HG02884 (cell line): ENCODE results near the gene MINAR1.
"Not testable (repeated sequence)": the region's sequence is repeated elsewhere in the genome, so short reads cannot be mapped to it uniquely, and the experiment has no call there.

ENCODE experiments used
- ATAC-seq: cut with Tn5 transposase; IDR thresholded peaks from one replicate; pipeline ENCODE4 v1.9.1; 2021; ENCODE audit warnings: mild to moderate bottlenecking, moderate library complexity; ENCODE audit not compliant: unreplicated experiment

MINAR1 gene, protein sequence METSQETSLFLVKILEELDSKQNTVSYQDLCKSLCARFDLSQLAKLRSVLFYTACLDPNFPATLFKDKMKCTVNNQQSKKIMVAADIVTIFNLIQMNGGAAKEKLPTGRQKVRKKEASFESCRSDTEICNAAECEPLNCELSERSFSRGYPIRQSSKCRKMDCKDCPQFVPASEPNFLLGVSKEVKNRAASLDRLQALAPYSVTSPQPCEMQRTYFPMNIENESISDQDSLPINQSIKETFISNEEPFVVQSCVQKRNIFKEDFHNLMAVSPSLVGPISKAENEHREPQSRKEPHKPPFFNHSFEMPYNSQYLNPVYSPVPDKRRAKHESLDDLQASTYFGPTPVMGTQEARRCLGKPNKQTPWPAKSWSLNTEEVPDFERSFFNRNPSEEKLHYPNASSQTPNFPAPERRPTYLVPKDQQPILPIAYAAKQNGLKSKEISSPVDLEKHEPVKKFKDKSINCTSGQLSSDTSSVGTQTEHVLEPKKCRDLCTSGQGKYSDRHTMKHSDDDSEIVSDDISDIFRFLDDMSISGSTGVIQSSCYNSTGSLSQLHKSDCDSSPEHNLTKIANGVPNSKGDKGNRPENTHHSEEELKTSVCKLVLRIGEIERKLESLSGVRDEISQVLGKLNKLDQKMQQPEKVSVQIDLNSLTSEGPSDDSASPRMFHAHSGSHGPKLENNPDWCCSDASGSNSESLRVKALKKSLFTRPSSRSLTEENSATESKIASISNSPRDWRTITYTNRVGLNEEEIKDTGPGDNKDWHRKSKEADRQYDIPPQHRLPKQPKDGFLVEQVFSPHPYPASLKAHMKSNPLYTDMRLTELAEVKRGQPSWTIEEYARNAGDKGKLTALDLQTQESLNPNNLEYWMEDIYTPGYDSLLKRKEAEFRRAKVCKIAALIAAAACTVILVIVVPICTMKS

DNA sequence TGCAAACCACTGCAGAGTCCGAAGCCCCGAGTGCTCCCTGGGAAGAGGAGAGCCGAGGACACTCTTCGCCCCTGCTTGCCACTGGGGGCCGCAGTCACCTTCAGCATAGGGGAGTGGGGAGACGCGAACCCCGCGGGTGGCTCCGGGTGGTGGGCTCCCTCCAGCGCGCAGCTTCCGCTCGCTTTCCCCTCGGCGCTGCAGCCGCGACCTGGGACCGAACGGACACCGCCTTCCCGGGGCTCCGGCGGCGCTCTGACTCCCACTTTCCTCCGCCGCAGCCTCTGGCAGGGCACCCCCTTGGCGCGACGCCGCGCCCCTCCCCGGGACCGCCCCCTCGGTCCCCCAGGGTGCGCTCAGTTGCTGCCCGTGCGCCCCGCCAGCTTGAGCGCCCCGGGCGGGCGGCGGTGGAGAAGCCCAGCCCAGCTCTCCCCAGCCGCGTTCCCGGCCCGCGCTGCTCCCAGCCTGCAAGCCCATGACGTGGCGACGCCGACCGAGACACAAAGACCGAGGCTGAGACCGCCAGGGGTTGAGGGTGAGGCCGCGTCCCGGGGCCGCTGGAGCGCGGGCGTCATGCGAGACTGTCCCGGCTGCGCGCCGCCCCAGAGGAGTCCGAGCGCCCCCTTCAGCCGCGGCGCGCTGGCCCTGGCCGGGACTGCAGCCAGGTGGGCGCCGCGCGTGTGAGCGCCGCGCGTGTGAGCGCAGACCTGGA lies at the start of gene MINAR1:
TSS of gene MINAR1 (plus strand) at position 701 of the 709 bp plus-strand sequence. CDS start 23,812 bp downstream, outside the sequence.
- no peak for ATAC-seq

DNA sequence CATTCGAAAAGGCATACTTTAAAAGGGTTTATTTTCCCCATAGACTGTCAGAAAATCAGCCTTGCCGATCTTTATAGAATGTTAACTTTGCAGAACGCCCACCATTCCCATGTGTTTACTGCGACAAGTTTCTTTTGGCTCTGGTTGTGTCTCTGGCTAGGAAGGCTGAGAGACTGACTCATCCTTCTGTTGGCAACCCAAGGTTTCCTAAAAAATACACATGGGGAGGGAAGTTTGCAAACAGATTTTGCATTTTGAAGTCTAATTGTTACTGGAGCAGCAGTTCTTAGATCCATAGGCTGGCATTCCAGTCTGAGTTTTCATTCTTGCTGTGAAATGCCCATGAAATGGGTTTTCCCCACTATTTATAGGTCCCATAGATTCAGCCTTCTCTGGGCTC lies 37.9 kb upstream of the MINAR1 start:
- ATAC-seq = no peak

DNA sequence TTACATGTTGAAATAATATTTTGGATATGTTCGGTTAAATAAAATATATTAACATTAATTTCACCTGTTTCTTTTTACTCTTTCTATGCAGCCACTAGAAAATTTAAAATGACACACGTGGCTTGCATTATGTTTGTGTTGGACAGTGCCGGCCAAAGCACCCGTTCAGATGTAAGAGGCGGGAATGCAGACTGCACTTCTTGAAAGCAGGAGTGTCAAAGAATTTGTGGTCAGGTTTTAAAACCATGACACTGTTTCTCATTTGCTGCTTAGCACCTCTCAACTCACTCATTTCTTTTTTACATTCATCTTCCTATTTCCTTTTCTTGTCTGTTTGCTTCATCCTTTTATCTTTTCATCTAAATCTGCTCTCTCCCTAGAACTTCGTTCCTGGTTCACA lies 35.3 kb upstream of the MINAR1 start:
- ATAC-seq = no peak

DNA sequence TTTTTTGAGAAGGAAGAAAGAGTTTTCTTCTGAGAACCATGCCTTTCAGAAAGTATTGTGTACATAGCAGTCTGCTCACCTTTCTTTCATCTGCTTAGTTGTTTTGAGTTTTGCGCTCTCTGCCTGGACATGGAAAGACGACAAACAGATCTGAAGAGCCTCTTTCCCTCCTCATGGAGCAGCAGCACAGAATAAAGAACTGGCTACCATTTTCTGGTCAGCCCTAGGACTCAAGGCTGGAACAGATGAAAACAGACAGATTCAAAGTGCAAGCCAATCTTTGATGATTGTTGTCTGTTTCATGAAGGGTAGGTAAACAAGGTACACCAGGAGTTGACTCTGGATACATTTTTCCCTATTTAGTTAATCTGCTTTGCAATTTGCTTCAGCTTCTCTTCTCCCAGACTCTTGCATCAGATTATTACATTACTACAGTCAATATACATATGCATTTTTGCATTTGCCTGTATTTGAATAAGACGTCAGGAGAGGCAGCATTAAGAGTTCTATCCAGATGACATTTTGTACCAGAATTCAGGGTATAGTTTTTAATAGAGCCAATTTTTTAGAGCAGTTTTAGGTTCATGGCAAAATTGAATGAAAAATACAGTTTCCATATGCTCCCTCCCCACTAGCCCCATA lies 34.7 kb upstream of the MINAR1 start:
- no peak for ATAC-seq

DNA sequence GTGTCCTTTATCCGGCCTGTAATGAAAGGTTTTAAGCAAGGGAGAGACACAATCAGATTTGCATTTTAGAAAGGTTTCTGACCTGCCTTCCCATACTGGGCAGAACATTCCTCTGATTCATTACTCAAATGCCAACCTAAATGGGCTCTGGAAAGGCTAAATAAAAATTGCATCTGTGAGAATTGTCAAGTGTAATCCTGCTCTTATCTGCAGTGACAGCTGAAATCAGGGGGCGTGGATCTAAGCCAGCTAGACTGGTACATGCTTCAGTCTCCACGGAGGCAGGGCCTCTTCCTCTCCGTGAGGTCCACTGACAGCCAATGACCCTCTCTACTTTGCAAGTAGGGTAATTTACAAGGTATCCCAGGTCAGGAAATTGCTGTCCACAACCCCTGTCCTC lies 32.5 kb upstream of the MINAR1 start:
- ATAC-seq = no peak

DNA sequence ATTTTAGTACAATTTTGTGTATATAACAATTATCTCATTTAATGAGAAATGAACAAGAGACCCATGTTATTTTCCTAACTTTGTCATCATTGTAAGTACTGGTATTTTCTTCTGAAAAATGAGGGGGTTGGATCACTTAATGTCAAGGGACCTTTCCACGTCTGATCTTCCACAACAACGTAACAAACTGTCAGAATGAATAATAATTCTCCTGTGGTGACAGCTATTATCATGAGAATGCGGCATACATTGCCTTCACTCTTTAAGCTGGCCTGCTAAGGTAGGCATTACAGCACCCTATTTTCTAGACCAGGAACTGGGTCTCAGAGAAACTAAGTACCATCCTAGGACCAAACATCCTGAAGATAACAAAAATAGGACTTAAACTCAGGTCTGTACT lies 31.5 kb upstream of the MINAR1 start:
- no peak for ATAC-seq

DNA sequence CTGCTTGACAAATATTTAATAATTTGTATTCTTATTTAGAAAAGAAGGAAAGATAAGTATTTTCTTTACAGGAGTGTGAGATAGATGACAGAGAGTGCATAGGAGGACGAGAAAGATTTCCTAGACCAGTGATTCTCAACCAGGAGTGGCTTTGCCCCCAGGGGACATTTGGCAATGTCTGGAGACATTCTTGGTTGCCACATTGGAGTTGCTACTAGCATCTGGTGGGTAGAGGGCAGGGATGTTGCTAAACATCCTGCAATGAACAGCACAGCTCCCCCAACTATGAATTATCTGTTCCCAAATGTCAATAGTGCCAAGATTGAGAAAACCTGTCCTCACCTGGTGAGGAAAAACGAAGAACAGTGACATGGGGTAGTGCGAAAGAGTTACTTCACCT lies 30.8 kb upstream of the MINAR1 start:
- ATAC-seq = no peak

DNA sequence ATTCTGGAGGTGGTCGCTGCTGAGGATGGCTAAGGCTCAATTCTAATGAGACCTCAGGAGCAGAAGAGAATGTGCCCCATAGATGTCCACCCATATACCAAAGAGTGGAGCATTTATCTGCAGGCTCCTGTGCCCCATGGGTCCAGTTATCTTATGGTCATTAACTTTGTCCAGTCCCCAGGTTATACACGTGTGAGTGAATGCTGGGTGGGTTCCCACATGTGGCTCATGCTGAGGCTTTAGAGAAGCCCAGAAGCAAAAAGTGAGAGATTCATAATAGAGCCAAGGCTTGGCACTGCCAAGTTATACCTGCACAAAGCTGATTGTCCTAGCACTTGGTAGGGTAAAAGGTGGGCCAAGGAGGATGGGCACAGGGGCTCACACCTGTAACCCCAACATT lies 30.0 kb upstream of the MINAR1 start:
- ATAC-seq = no peak

DNA sequence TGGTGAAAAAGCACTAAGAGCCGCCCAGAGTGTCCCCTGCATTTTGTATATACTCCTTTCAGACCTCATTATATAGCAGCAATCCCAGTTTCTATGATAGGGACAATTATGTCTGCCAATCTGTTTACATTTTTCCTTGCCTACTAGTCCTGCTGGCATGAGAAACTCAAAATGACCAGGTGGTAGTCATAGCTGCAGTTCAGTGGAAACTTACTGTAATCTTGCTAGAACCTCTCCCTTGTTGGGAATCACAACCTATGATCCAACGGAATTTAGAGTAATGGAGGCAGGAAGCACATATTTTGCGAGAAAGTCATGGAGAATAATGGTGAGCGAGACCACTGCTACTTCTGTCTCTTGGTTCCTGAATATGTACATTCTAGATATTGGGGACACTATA lies 28.6 kb upstream of the MINAR1 start:
- ATAC-seq = no peak

DNA sequence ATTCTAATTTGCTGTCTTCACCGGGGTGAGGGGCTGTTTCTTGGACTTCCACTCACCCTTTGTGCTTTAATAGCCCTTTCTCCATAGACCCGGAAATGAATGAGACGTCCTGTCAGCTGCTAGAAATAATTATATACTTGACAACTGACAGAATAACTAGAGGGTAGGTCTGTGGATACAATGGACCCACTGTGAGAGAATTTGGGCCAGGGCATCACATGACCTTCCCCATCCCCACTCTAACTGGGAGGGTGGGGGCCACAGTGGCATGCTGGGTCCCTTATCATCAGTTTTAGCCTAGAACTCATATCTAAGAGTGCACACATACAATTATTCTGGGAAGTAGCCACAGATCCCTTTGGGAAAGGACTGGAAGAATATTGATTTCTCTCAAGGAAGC lies 25.9 kb upstream of the MINAR1 start:
- ATAC-seq = no peak

DNA sequence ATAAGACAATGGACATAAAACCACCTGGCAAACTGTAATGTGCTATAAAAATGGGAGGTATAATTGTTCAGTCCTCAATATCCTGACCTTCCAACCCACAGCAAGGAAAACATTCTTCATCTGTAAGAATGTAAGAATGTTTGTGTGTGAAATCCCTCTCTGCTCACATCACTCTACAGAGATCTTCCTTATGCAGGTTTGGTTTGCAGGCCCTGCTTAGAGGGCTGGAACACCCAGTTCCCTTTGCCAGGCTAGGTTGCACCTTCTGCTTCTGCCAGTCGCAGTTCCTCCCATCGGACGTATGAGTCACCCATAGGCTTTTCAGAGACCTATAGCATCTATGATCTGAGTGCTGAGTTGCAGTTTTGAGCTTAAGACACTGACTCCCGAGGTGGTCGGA lies 24.1 kb upstream of the MINAR1 start:
- no peak for ATAC-seq

DNA sequence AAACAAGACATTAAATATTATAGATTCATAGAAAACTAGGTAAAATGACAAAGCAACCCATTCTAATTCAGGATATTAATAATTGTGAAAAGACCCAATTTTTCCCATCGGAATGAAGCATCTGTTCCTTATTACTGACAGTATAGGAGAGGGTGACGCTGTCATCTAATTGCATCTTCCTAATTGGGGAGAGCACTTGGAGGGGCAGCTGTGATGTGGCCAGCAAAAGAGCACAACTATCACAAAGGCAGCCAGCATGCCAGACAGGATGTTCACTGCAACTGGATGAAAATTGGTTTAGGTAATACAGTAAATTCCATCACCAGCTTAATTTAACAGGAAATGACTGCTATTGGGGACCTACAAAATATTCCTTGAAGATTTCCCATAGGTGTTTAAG lies 21.9 kb upstream of the MINAR1 start:
- ATAC-seq = no peak

DNA sequence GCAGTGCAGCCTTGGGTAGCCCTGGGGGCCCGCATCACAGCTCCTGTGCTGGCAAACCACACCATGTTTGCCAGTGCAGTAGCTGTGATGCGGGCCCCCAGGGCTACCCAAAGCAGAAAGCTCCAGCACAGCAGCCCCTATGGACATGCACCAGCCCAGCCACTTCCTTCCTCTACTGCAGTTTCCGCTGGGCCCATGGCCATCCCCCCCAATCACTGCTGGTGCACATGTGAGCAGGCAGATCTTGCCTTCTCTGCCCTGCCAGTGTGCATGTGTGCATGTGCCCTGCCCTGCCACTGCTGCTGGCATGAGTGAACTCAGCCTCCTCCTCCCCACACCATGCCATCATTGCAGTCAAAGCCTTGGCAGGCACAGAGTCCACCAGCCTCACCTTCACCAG lies 20.1 kb upstream of the MINAR1 start:
- ATAC-seq = no peak

DNA sequence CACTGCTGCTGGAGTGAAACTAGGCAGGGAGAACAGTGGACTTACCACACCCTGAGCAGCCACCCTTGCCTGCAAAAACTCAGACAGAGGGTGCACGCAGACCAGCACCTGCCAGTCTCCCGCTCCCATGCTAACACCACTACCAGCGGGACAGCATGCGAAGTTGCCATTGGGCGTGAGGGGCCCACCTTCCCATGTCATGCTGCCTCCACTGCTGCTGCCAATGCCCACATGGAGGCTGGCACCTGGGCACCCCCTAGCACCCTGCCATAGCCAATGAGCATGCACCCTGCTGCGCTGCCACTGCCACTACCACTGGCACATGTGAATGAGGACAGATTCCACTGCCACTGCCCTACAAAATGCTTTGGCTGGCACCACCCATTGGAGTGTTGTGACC lies 19.7 kb upstream of the MINAR1 start:
- no peak for ATAC-seq

DNA sequence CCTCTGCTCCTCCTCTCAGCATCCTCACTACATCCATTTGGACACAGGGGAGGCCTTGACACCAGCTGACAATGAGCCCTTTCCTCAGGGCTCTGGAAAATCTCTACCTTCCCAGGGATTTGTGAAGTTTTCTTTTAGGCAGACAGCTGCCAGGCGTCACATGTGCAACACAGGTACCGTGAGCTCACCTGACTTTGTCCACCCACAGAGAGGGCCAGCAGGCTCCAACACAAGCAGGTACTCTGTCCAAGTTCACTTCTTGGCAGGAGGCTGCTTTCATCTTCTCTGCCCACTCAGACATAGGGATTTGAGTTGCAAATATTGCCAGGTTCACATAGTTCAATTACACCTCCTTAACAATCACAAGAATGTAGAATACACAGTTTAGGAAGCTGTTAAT lies 15.3 kb upstream of the MINAR1 start:
- ATAC-seq = no peak

DNA sequence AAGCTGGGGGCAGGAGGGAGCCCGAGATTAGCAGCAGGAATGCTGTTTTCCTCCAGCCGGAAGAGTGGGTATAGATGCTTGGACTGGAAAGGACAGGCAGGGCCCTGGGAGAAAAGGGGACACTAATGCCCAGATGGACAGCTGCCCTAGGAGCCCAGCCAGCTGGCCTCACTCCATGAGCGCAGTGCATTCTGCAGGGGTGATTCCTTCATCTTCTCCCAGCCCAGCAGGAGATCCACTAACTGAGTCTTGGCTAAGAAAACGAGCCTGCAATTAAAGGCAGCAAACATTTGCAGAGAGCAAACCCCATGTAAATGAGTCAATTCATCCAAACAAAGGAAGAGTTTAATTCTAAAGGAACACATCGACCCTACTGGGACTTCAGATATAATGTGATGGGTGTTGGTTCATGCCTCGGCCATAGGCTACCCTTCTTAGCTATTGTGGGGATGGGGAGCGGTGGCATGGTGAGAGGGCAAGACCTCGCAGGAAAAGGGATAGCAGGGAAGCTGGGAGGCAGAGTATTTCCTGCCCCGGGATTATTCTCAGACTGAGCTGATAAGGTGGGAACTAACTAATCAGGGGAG lies 13.3 kb upstream of the MINAR1 start:
- ATAC-seq = no peak

DNA sequence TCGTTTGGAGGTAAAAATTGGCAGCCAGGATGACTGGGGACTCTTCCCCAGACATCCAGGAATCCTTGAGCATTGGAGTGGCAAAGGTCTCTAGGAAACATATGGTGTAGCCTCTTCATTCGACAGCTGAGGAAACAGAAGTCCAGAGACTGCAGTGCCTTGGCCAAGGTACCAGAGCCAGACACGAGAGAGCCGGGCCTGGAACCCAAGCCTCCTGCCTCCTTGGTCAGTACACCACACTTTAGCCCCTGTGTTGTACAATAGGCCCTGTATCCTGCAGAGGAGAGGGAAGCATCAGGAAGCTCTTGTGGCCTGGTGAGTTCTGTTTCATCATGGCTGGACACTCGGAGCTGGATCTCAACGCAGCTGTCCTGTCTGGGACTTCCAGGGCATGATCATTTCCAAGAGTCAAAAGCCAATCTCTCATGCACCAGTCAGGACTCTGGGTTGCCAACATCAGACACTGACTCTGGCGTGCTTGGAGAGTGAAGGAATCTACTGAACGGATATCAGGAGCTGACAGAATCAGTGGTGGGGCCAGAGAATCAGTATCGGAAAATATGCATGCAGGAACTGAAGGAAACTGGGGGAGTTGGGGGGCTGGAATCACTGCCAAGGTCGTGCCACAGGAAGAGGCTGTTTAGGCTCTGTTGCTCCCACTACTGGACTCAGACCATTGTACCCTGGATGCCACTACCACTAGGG lies 6.4 kb upstream of the MINAR1 start:
- ATAC-seq = no peak

DNA sequence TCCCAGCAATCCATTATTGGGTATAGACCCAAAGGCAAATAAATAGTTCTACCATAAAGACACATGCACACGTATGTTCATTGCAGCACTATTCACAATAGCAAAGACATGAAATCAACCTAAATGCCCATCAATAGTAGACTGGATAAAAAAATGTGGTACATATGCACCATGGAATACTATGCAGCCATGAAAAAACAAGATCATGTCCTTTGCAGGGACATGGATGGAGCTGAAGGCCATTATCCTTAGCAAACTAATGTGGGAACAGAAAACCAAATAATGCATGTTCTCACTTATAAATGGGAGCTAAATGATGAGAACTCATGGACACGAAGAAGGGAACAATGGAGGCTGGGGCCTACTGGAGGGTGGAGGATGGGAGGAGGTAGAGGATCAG lies 5.2 kb upstream of the MINAR1 start:
- not testable (repeated sequence) for ATAC-seq

DNA sequence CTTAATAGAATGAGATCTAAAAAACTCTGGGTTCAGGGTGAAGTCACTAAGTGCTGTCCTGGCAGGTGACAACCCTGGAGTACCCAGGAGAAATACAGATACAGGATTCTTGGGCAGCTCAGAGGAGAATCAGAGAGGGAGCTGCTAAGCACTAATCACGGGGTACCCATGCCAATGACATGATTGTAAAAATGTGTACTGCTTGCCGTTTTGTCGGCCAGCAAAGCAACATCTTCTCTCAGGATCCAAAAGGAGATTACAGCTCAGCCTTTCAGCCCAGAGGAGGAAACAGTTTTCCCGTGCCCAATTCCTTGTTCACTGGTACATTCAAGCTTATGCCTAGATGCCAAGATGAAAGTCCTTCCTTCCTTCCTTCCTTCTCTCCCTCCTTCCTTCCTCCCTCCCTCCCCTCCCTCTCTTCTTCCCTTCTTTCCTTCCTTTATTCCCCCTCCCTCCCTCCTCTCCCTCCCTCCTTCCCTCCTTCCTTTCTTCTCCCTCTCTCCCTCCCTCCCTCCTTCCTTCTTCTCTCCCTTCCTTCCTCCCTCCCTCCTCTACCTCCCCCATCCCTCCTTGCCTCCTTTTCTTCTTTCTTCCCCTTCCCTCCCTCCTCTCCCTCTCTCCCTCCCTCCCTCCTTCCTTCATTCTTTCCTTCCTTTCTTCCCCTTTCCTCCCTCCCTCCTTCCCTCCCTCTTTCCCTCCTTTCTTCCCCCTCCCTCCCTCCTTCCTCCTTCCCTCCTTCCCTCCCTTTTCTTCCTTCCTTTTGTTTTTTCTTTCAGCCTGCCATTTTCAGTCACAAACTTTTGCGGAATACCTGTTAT lies 4.1 kb upstream of the MINAR1 start:
- no peak for ATAC-seq
